HG03460 (cell line): ENCODE results near the gene PPP6C.
"Not testable (repeated sequence)": the region's sequence is repeated elsewhere in the genome, so short reads cannot be mapped to it uniquely, and the experiment has no call there.

ENCODE experiments used
- ATAC-seq: cut with Tn5 transposase; IDR thresholded peaks from one replicate; pipeline ENCODE4 v1.9.1; 2021; ENCODE audit not compliant: unreplicated experiment

Gene PPP6C

DNA sequence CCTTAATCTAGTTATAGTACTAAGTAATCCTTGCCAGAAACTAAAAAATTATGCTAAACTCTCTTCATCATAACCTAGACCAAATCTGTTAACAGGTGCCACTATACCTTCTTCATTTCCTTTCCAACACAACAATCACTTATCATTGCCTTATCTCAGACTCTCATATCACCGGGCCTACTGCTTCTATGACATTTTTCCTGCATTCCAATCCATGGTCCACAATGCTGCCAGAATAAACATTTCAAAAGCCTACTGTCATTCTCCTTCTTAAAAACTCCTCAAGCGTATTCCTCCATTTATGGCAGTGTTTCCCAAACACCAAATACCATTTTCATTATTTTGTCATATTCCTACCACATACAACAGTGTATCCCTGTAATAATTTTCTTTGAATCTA is 6.5 kb downstream of the PPP6C start:
- ATAC-seq = no peak

DNA sequence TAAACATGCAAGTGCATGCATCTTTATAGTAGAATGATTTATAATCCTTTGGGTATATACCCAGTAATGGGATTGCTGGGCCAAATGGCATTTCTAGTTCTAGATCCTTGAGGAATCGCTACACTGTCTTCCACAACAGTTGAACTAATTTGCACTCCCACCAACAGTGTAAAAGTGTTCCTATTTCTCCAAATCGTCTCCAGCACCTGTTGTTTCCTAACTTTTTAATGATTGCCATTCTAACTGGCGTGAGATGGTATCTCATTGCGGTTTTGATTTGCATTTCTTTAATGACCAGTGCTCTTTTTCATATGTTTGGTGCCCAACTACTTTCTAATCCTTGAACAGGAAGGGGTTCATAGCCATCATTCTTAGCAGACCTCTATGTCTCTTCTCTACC is 7.8 kb downstream of the PPP6C start:
- not testable (repeated sequence) for ATAC-seq

DNA sequence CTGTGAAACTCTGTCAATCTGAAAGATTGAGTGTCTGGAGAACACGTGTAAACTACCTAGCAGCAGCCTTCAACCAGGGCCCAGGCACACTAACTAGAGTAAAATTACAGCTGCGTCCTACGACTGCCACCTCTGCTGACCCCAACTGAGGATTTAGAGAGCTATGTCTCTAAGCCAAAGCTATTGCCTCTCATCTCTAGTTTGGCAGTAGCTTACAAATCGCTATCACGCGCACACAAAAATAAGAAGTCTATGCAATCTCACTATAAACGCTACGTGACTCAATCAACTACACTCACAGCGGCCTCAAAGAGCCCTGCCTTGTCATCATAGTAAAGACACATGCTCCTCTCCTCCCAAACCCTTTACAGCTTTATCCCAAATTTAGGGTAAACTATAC is 8.7 kb downstream of the PPP6C start:
- ATAC-seq = no peak

DNA sequence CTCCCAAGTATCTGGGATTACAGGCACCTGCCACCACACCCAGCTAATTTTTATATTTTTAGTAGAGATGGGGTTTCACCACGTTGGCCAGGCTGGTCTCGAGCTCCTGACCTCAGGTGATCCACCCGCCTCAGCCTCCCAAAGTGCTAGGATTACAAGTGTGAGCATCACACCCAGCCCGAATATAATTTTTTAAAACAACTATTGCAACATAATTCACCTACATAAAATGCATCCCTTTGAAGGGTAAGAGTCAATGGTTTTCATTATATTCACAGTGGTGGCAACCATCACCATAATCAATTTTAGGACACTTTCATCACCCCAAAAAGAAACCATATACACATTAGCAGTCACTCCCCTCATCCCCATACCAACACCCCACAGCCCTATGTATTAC is 9.8 kb downstream of the PPP6C start:
- ATAC-seq = not testable (repeated sequence)

DNA sequence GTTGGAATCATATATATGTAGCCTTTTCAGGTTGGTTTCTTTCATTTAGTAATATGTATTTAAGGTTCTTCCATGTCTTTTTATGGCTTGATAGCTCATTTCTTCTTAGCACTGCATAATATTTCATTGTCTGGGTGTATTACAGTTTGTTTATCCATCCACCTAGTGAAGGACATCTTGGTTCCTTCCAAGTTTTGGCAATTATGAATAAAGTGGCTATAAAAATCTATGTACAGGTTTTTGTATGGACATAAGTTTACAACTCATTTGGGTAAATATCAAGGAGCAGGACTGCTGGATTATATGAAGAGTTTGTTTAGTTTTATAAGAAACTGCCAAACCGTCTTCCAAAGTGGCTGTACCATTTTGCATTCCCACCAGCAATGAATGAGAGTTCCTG is 11.7 kb downstream of the PPP6C start:
- ATAC-seq = no peak

DNA sequence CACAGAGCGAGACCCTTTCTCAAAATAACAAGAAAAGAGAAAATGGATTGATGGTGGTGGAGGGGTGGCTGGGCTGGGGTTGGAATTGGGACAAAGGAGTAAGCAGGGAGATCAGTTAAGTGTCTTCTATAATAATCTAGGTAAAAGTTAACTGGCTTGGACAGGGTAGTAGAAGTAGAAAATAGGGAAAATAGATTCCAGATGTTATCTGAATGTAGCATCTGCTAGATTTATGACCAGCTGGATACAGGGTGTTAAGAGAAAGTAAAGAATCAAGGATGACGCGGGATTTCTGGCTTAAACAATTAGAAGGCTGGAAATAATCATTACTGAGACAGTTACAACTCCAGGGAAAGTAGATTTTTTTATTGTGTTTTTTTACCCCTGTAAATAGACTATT is 13.0 kb downstream of the PPP6C start:
- no peak for ATAC-seq

DNA sequence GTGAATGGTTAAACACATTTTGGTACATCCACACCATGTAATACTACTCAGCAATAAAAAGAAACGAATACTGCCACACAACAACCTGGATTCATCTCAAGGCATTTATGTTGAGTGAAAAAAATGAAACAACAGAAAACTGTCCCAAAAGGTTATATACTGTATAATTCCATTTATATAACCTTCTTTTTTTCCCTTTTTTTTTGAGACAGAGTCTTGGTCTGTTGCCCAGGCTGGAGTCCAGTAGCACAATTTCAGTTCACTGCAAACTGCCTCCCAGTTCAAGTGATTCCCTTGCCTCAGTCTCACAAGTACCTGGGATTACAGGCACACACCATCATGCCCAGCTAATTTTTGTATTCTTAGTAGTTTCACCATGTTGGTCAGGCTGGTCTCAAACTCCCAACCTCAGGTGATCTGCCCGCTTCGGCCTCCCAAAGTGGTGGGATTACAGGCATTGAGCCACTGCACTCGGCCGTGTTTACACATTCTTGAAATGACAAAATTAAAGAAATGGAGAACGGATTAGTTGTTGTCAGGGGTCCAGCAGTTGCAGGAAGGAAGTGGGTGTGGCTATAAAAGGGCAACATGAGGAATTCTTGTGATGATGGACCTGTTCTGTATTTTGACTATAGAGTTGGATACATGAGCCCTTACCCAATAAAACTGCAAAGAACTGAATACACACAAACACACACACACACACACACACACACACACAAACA is 17.4 kb downstream of the PPP6C start:
- ATAC-seq = no peak

DNA sequence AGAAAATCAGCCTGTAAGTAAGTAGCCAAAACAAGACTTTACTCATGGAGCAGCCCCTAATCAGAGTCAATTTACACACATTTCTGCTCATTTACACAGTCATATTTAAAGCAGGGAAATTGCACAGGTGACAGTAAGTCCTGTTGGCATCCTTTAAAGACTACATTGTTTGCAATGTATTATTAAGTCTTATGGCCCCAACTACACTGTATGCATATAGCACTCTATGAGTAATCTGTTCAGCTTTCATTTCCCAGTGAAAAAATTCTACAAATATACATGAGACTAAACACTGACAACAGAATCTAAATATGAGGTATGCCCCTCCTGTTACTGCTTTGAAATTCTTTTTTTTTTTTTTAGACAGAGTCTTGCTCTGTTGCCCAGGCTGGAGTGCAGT is 19.7 kb downstream of the PPP6C start:
- no peak for ATAC-seq

DNA sequence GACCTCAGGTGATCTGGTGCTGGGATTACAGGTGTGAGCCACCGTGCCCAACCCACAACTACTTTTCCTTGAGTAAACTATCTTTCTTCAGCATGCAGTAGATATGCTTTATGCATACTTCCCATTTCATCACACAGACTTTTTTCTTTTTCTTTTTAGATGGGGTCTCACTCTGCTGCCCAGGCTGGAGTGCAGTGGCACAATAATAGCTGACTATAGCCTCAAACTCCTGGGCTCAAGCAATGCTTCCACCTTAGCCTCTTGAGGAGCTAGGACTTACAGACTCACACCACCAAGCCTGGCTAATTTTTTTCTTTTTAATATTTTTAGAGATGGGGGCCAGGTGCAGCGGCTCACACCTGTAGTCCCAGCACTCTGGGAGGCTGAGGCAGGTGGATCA is 22.8 kb downstream of the PPP6C start:
- no peak for ATAC-seq

DNA sequence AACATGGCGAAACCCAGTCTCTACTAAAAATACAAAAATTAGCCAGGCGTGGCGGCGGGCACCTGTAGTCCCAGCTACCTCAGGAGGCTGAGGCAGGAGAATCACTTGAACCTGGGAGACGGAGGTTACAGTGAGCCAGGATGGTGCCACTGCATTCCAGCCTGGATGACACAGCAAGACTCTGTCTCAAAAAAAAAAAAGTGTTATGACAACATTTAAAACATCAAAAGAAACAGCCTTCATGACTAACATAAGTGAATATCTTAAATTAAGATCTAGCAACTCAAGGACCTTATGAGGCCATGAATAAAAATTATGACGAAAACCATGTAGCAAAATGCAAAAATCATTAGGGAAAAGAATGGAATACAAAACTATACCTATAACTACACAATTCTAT is 26.7 kb downstream of the PPP6C start:
- ATAC-seq = not testable (repeated sequence)

DNA sequence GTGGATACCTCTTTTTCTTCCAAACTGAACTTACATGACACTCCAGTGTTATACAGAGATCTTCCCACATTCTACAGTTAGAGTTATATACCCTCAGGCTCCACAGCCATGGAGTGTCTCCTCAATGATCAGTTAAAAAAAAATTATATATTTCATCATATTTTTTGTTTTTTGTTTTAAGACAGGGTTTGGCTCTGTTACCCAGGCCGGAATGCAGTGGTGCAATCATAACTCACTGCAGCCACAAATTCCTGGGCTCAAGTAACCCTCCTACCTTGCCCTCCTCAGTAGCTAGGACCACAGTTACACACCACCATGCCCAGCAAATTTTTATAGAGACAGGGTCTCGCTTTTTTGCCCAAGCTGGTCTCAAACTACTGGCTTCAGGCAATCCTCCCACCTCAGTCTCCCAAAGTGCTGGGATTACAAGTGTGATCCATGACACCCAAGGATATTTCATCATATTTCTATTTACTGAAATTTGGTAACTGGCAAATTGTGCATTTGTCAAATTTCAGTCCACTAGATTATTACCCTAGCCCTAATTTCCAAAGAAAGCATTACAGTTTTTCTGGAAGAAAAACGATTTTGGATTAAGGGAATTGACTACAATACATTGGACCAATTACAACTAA is 28.2 kb downstream of the PPP6C start:
- no peak for ATAC-seq

DNA sequence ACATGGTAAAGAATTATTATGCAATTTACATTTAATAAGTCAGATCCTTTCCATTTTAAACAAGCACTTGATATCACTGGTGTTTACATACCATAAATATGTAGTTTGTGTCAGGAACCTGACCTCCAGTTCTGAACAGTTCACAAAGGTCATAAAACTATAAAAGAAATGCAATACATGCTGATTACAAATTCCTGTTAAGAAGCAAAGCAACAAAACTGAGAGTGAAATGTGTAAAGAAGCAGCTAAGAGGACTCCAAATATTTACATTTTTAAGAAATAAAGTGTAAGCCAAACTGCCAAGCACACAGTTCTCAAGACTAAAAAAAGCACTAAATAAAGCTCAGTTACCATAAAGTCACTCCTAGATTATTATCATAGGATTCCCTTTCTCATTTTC is 28.9 kb downstream of the PPP6C start:
- no peak for ATAC-seq

DNA sequence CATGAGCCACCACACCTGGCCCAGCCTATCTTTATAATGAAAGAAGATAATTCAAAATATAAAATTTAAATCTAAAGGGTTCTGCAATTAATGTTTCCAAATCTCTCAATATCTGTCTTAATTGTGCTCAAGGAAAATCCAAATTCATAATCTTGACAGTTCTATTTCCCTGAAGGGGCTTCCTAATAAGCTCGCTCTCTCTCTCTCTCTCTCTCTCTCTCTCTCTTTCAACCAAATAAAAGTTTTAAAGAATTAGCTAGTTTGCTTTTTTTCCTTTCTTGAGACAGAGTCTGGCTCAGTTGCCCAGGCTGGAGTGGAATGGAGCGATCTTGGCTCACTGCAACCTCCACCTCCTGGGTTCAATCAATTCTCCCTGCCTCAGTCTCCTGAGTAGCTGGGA is 33.1 kb downstream of the PPP6C start:
- no peak for ATAC-seq

DNA sequence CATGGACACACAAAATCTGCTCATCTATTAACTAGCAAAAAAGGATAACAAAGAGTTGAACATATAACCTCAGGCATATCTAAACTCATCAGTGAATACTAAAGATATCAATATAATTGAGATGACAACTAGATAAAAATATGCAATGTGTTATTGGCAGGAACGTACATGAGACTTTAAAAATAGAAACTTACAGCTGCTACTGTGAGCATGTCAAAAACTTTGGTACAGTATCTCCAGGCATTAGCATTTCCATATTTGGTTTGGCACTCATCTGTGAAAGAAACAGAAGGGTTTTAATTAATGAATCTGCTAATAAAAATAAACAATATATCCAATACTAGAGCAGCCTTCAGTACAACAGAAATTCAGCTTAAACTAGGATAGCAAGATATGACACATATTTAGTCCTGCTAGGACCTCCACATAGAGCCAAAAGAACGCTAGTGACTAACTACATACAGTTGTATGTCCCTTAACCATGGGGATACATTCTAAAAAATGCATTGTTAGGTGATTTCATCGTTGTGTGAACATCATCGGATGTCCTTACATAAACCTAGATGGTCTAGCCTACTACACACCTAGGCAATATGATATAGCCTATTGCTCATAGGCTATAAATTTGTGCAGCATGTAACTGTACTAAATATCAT is 35.8 kb downstream of the PPP6C start:
- no peak for ATAC-seq

DNA sequence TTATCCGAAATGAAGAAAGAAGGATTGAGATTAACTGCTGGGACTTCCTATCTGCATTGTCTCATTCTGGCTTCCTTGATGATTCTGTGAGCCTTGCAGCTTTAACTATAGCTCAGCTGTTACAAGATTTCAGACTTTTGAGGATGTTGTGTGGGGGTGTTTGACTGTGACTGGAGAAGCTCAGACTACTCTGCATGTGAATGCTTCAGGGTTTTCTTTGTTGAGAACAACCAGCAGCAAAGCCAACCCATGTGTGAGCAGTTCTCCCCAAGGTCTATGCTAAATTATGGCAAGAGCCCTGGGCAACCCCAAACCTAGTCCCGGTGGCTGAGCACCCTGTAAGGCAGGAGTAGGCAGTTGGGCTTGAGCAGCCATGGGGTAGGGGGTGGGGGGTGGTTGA is 37.9 kb downstream of the PPP6C start:
- no peak for ATAC-seq

DNA sequence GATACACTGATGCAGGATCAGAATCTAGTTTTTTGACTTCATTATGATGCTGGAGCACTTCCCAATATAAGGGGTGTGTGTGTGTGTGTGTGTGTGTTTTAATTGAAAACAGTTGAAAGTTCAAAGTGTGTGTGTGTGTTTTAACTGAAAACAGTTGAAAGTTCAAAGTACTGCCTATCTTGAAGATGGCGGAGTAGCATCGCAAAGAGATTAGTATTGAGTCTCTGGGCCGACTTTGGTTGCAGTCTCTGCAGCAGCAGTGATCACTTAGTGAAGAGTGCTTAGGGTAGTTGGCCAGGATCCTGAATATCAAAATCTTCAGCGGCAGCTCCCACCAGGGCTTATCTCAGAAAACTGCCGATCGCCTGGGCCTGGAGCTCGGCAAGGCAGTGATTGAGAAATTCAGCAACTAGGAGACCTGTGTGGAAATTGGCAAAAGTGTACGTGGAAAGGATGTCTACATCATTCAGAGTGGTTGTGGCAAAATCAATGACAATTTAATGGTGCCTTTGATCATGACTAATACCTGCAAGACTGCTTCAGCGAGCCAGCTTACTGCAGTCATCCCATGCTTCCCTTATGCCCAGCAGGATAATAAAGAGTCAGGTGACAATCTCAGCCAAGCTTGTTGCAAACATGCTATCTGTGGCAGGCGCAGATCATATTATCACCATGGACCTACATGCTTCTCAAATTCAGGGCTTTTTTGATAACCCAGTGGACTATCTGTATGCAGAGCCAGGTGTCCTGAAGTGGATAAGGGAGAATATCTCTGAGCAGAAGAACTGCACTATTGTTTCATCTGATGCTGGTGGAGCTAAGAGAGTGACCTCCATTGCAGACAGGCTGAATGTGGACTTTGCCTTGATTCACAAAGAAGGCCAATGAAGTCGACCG is 39.0 kb downstream of the PPP6C start:
- ATAC-seq = no peak

DNA sequence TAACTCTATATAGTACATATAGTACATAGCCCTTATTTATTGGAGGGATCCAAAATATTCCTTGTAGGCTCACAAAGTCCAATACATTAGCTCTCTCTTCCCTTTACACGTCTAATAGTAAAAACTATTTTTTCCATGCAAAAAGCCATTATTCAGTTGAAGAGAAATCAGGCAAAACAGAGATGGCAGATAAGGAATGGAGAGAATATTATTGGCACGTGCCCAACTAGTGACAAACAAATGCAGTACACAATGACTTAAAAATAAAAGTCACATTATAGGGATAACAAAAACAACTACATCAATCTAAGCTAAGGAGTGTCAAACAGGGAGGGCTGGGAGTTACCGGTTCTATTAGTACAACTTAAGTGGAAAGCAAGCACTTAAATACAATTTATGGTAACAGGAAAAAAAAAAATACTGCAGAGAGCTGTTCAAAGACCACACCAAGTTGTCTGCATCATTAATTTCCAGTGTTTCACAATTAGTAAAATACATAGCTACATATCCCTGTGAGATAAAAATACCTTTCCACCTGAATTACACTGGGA is 42.1 kb downstream of the PPP6C start:
- ATAC-seq = no peak

DNA sequence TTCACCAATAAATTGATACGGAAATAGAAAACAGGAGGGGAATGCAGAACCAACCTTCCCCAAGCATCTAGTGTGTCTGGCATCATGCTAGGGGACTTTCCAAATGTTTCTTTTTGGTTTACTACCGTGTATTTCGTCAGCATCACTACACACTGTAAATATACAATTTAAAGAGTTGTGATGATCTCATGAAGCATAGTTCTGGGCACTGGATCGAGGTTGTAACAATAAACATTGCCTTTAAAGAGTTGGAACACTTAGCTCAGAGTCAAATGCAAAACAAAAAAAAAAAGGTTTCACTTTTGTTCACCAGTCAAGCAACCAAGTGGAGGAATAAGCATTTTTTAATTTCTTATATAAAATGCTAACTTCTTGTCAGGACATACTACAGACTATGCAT is 43.4 kb downstream of the PPP6C start:
- no peak for ATAC-seq

DNA sequence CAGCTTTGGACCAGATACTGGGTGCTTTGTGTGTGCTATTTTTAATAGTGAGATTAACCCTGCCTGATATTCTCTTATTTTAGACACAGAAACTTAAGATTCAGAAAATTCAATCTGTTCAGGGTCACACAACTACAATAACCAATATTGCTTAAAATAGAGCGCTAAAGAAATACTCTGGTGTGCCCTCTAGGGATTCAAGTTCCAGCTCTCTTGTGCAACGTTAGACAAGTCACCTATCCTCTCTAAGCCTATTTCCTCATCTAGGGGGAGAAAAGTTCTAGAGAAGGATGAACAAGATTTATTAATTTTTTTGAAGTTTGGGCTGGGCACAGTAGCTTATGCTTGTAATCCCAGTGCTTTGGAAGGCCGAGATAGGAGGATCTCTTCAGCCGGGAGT is 44.2 kb downstream of the PPP6C start:
- no peak for ATAC-seq

DNA sequence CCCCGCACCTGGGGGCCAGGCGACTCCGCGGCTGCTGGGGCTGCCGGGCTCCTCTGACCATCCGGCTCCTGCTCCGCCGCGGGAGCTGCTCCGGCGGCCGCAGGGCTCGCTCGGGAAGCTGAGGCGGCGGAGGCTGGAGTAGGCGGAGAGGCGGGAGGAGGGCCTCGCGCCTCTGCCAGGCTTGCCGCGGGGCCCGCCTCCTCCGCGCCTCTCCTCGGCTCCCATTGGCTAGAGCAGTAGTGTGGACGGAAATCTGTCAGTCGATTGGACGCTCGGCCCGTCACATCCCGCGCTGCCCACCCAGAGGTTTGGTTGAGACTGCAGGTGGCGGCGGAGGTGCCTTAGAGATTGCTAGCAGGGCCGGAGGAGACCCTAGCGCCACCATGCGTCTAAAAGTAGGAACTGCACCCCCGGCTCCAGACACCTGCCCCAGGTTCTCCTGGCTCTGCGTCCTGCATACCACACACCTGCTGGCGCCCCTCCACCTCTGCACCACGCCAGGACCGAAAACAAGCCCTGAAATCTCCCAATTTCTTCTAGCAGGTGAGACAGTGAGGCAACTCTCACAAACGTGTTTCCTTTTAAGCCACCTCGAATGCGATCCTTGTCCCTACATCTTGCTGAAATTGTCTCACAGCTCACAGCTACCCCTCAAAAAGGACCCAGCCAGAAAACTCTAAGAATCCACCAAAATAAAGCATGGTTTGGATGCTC is 46.1 kb downstream of the PPP6C start, which contains the start of gene SCAI:
SCAI (minus strand) TSS at position 152 of the 714 bp plus-strand sequence; CDS start at position 61, 91 bp downstream.
- ATAC-seq = peak; percentile 96
